ENCODE results near the gene ZNF805.

ZNF805 gene

GRCh38 chr19:57212109-57212508 lies 28.3 kb upstream of the ZNF805 start:
- no peak for TF ChIP-seq CTCF (conservative IDR thresholded peaks at IDR 0.05; ENCODE audit: low read depth, low read length)
- H3K4me3 ChIP-seq (ENCODE audit: low read depth, low read length), result no peak overlapping the region
- DNase-seq (ENCODE audit: low read depth), result no peak

GRCh38 chr19:57227502-57227901 lies 12.9 kb upstream of the ZNF805 start:
- no peak for DNase-seq (ENCODE audit: low read depth)
- no peak overlapping the region for H3K4me3 ChIP-seq (ENCODE audit: low read depth, low read length)
- no peak for TF ChIP-seq CTCF (conservative IDR thresholded peaks at IDR 0.05; ENCODE audit: low read depth, low read length)

GRCh38 chr19:57231686-57232085 lies 8.7 kb upstream of the ZNF805 start:
- no peak for DNase-seq (ENCODE audit: low read depth)
- no peak for TF ChIP-seq CTCF (conservative IDR thresholded peaks at IDR 0.05; ENCODE audit: low read depth, low read length)
- H3K4me3 ChIP-seq (ENCODE audit: low read depth, low read length), result no peak overlapping the region

GRCh38 chr19:57233207-57233606 lies 7.2 kb upstream of the ZNF805 start:
- TF ChIP-seq CTCF (conservative IDR thresholded peaks at IDR 0.05; ENCODE audit: low read depth, low read length), result no peak
- no peak overlapping the region for H3K4me3 ChIP-seq (ENCODE audit: low read depth, low read length)
- no peak for DNase-seq (ENCODE audit: low read depth)

- DNase-seq (ENCODE audit: low read depth), result peak; percentile 14
- no peak for TF ChIP-seq CTCF (conservative IDR thresholded peaks at IDR 0.05; ENCODE audit: low read depth, low read length)
- peak overlapping the region; percentile 84 for H3K4me3 ChIP-seq (ENCODE audit: low read depth, low read length)
Observed at GRCh38 chr19:57239982-57240310, 486 bp upstream of the ZNF805 start.

GRCh38 chr19:57241176-57241575 lies 744 bp downstream of the ZNF805 start:
- no peak for TF ChIP-seq CTCF (conservative IDR thresholded peaks at IDR 0.05; ENCODE audit: low read depth, low read length)
- H3K4me3 ChIP-seq (ENCODE audit: low read depth, low read length), result peak overlapping the region; percentile 84
- peak; percentile 66 for DNase-seq (ENCODE audit: low read depth)

GRCh38 chr19:57242821-57243220 lies 2.4 kb downstream of the ZNF805 start:
- TF ChIP-seq CTCF (conservative IDR thresholded peaks at IDR 0.05; ENCODE audit: low read depth, low read length), result no peak
- no peak for DNase-seq (ENCODE audit: low read depth)
- no peak overlapping the region for H3K4me3 ChIP-seq (ENCODE audit: low read depth, low read length)
